H7 (cell line): Measurements from ENCODE around the gene ARRDC1. TPM values are rescaled to one million over a fixed set of nuclear protein-coding genes. Genes with fewer than 3 reads are reported as not detected.
"Not testable (repeated sequence)": the region's sequence is repeated elsewhere in the genome, so short reads cannot be mapped to it uniquely, and the experiment has no call there.

Source experiments
- DNase-seq: peaks from one replicate; pipeline ENCODE4 v3.0.0; 2012
- H3K27me3 ChIP-seq: 2 replicates; pipeline ENCODE4 v1.6.0; 2011; ENCODE audit warnings: mild to moderate bottlenecking, low read length; ENCODE audit not compliant: control insufficient read depth, insufficient read depth
- H3K36me3 ChIP-seq: replicated peaks from 2 replicates; pipeline ENCODE4 v1.5.1; 2011; ENCODE audit warnings: low read length; ENCODE audit not compliant: control insufficient read depth, insufficient read depth
- H3K4me3 ChIP-seq: 2 replicates; pipeline ENCODE4 v1.5.1; 2011; ENCODE audit warnings: low read depth, mild to moderate bottlenecking, control low read depth, low read length, moderate library complexity; ENCODE audit not compliant: insufficient read depth
- total RNA-seq: library from RNA; depleted of rRNA; stranded (reverse); fragments of >200 nt; shearing (Covaris generic); gene quantifications from 2 replicates; pipeline ENCODE4 v1.2.3, GENCODE V29; 2014

ARRDC1 gene
- total RNA-seq, 1 experiment from 2014 or later, result 30.3 TPM

DNA sequence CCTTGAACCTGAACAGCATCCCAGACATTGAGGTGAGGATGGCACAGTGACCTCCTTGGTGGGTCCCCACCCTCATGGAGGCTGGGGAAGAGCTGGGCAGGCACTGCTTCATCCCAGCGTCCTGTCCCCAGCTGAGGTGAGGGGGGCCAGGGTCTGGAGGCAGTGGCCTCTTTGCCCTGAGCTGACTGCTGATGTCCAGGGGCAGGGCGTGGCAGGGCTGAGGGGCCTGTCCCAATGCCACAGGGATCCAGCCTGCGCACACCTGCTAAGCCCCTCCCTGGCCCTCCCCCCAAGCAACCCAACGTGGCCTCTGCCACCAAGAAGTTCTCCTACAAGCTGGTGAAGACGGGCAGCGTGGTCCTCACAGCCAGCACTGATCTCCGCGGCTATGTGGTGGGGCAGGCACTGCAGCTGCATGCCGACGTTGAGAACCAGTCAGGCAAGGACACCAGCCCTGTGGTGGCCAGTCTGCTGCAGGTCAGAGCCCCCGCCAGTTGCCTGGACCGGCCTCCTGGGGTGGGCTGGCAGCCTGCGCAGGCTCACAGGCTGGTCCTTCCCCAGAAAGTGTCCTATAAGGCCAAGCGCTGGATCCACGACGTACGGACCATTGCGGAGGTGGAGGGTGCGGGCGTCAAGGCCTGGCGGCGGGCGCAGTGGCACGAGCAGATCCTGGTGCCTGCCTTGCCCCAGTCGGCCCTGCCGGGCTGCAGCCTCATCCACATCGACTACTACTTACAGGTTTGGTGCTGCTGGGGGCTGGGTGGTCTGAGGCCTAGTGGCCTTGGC, 8.4 kb downstream of the ARRDC1 start:
- Histone ChIP-seq H3K36me3 (peaks cover 6% of the 10 kb centered on the region), H3K27me3 (no peaks in the 10 kb centered on the region), H3K4me3 (no peak overlapping the region)
- DNase-seq, result peak; percentile 36

DNA sequence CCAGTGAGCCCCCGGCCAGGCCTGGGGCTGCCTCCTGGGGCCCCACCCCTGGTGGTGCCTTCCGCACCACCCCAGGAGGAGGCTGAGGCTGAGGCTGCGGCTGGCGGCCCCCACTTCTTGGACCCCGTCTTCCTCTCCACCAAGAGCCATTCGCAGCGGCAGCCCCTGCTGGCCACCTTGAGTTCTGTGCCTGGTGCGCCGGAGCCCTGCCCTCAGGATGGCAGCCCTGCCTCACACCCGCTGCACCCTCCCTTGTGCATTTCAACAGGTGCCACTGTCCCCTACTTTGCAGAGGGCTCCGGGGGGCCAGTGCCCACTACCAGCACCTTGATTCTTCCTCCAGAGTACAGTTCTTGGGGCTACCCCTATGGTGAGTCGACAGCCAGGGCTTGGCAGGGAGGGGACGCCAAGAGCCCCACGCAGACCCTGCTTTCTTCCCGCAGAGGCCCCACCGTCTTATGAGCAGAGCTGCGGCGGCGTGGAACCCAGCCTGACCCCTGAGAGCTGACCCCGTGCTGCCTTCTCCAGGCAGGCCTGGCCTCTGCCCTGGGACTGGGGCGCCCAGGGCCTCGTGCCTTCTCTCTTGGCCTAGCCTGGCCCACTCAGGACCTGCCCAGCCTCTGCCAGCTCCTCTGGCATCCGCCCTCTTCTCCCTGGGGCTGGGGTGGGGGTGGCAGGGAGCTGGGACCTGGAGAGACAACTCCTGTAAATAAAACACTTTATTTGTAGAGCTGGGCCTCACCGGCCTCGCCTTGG, 9.3 kb downstream of the ARRDC1 start:
- Histone ChIP-seq H3K27me3 (no peaks in the 10 kb centered on the region), H3K4me3 (no peak overlapping the region), H3K36me3 (peaks cover 6% of the 10 kb centered on the region)
- DNase-seq, result peak; percentile 79

DNA sequence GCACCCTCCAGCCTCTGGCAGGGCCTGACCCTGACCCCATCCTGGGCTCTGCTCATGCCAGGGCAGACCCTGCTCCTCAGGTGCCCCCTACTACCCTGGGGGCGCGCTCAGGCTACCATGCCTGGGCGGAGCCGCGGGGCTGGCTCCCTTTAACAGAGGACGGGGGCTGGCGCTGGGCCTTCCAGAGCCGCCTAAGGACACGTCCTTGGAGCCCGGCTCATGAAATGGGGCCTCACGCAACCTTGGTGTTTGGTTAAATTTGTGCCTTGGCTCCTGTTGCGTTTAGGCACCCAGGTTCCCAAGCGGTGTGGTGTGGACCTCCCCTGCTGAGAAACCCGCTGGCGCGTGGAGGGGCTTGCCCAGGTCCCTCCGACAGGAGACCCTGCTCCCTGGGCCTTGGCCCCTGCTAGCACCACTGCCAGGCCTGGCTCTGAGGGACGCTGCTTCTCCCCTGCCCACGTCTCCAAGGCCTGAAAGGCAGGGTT, 9.9 kb downstream of the ARRDC1 start:
- Histone ChIP-seq H3K27me3 (no peaks in the 10 kb centered on the region), H3K36me3 (peaks cover 6% of the 10 kb centered on the region), H3K4me3 (no peak overlapping the region)
- DNase-seq, result peak; percentile 41

DNA sequence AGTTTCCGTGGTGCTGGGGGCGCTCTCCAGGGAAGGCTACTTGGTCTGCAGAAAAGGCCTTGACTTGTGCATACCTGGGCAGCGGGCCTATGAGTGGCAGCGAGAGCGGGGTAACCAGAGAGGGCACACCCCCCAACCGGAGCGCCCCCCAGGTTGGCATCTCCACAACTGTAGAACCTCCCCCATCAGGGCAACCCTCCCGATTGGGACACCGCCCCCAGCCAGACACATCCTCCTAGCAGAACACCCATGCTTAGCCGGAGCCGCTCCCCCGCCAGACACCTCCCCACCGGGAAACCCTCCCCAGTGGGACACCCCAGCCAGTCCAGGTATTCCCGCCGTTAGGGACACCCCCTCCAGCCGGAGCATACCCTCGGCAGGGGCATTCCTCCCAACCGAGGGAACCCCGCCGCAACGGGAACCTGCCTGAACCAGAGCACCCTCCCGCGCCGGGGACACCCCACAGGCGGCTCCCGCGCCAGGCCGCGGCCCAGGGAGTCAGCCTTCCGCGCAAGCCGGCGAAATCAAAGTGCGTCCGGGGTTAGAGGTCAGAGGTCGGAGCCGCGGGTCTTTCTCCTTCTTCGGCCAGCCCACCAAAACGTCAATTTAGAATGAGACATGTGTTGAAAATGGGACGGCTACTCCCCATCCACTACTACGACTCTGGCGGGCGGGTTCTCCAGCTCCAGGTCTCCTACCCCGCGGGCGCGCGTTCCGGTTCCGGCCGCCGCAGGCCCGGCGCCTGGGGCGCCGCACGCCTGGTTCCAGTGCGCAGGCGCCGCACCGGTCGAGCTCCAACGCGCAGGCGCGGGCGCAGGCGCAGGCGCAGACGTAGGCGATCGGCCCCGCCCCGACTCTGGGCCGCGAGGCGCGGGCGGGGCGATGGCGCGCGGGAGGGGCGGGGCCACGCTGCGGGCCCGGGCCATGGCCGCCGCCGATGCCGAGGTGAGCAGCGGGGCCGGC, 12.9 kb downstream of the ARRDC1 start, which contains the start of gene EHMT1:
TSS of gene EHMT1 (plus strand) at position 901 of the 963 bp plus-strand sequence. CDS start at position 925, 24 bp downstream.
- H3K4me3 ChIP-seq, result peak within 1 kb of the TSS; percentile 91
- peak; percentile 100 for DNase-seq
- no peaks in the 10 kb centered on the region for H3K27me3 ChIP-seq
- H3K36me3 ChIP-seq, result peaks cover 8% of the 10 kb centered on the region

DNA sequence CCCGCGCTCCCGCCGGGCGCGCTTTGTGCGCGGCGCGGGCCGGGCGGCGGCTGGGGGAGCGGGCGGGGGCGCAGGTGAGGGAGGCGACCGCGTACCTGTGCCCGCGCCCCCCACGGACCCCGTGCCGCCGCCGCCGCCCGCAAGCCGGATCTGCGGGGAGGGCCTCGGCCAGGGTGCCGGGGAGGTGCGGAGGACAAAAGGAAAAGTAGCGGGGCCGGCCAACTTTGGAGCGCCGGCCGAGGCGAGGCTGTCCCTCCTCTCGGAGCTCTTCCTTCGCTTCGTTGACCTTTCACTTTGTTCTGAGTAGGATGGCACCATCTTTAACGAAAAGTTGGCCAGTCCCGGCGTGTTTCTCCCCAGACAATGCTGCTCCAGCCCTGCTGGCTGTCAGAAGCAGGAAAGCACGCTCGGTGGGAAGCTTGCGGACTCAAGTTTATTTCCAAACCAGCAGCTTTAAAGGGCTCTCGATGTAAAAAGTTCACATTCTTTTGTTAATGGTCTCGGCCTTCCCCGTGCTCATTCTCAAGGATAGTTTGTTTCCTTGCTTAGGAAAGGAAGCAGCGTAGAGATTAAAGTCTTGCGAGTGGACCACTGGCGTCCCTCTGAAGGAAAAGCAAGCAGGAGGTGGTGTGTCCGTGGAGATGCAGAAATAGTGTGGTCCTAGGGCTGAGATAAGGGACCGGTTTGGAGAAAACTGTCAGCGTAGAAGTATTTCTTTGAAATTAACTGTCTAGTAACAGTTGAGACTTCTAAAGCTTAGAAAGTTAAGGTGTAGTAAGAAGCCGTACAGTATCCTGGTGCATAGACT, 14.0 kb downstream of the ARRDC1 start:
- no peak for DNase-seq

DNA sequence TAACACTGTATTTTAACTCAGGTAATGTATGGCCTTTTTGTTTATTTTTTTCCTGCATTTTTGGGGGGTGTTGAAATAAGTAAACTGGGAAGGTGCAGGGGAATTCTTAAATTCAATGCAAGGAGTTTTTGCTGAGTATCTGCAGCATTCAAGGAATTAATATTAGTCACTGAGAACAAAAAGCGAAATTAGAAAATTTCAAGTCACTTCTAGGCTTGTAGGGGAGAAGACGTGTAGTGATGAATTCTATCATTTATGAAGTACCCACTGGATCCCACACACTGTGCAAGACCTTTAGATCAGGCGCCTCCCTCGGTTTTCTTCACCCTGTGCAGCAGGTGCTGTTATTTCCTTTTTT, 14.5 kb downstream of the ARRDC1 start:
- H3K4me3 ChIP-seq, result peak overlapping the region; percentile 85
- H3K27me3 ChIP-seq, result no peaks in the 10 kb centered on the region
- no peak for DNase-seq
- peaks cover 8% of the 10 kb centered on the region; the same call in 1 of the 2 replicates for H3K36me3 ChIP-seq

More for the DNA sequence above, 14.0 kb downstream of the ARRDC1 start:
- Histone ChIP-seq H3K36me3 (peaks cover 8% of the 10 kb centered on the region; the same call in 1 of the 2 replicates), H3K27me3 (no peaks in the 10 kb centered on the region), H3K4me3 (peak overlapping the region; percentile 85)

DNA sequence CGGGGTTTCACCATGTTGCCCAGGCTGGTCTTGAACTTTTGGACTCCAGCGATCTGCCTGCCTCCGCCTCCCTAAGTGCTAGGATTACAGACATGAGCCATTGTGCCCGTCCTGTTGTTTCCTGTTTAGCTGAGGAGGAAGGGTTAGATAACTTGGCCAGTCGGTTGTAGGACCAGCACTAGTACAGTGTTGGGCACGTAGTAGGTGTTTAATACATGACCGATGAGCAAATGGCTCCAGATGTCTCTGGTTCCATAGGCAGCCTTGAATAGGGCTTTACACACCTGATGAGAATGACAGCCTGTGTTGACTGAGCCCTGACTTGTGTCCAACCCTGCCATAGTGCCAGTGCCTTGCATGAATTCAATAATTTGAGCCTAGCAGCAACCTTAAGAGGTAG, 15.1 kb downstream of the ARRDC1 start:
- Histone ChIP-seq H3K36me3 (peaks cover 8% of the 10 kb centered on the region; the same call in 1 of the 2 replicates), H3K4me3 (no peak overlapping the region), H3K27me3 (no peaks in the 10 kb centered on the region)
- DNase-seq, result no peak

DNA sequence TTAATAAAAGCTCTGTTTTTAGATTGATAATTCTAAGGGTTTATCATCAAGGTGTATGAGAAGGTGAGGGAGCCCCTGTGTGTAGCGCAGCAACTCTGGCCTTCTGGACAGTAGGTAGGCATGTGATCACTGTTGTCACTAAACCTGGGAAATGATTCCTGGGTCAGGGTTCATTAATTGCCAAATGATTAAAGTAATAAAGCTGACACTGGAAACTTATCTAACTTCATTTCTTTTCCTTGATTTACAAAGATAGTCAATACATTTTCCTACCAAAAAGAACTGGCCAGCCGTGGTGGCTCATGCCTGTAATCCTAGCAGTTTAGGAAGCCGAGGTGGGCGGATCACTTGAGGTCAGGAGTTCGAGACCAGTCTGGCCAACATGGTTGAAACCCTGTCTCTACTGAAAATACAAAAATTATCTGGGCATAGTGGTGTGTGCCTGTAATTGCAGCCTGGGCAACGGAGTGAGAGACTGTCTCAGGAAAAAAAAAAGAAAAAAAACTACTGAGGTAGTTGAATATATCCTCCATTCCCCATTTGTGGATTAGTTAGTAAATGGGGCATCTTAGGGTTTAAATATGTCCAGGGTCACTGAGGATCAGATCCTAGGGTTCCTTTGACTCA, 15.8 kb downstream of the ARRDC1 start:
- no peak overlapping the region for H3K4me3 ChIP-seq
- H3K36me3 ChIP-seq, result peaks cover 8% of the 10 kb centered on the region; the same call in 1 of the 2 replicates
- DNase-seq, result no peak
- no peaks in the 10 kb centered on the region for H3K27me3 ChIP-seq

DNA sequence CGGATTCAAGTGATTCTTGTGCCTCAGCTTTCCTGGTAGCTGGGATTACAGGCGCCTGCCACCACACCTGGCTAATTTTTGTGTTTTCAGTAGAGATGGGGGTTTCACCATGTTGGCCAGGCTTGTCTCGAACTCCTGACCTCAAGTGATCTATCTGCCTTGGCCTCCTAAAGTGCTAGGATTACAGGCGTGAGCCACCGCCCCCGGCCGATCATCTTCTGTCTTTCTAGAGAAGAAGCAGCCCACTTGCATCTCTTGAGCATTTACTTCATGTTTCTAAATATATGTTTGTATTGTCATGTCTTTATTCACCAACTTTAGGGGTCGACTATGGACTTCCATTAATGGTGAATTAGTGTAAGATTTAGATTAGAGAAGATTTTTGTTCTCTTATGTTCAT, 16.7 kb downstream of the ARRDC1 start:
- DNase-seq, H3K27me3 ChIP-seq, H3K36me3 ChIP-seq, H3K4me3 ChIP-seq: not testable (repeated sequence)

DNA sequence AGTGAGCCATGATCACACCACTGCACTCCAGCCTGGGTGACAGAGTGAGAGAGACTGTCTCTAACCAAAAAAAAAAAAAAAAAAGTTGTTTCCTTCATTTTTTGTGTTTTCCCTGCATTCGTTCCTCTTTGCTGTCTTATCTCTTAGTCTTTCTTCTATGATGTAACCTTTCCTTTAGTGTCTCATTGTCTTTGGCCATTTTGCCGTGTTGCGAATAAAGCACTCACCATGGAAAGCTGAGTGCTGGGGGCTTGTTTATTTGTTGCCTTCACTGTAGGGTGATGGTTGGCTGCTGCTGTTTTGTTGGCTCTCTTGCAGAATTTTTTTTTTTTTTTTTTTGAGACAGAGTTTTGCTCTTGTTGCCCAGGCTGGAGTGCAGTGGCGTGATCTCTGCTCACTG, 21.0 kb downstream of the ARRDC1 start:
- DNase-seq, result no peak
- H3K36me3 ChIP-seq, result no peaks in the 10 kb centered on the region
- H3K4me3 ChIP-seq, result no peak overlapping the region
- no peaks in the 10 kb centered on the region for H3K27me3 ChIP-seq

DNA sequence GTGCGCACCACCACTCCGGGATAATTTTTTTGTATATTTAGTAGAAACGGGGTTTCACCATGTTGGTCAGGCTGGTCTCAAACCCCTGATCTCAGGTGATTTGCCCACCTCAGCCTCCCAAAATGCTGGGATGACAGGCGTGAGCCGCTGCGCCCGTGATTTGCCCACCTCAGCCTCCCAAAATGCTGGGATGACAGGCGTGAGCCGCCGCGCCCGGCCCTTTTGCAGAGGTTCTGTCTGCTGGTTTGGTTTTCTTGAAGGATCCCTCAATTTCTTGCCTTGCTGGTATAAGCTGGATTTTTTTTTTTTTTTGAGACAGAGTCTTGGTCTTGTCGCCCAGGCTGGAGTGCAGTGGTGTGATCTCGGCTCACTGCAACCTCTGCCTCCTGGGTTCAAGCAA, 21.9 kb downstream of the ARRDC1 start:
- DNase-seq, H3K36me3 ChIP-seq, H3K27me3 ChIP-seq, H3K4me3 ChIP-seq: not testable (repeated sequence)

DNA sequence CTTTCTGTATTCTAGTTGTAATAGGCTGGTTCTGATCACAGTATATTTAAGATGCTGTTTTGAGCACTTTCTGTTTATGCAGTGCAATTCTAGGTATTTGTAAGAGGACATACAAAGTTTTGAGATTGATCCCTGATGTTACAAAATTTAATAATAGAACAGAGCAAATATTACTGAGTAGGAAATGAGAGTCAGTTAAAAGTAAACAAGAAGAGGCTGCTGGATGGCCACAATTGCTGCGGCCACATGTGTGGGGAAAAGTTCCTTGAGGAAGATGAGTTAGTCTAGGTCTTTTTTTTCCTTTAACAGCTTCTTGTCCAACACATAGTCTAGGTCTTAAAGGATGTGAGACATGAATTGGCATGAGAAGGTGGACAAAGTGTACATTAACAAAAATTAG, 24.6 kb downstream of the ARRDC1 start:
- Histone ChIP-seq H3K36me3 (no peaks in the 10 kb centered on the region), H3K4me3 (no peak overlapping the region), H3K27me3 (no peaks in the 10 kb centered on the region)
- no peak for DNase-seq

DNA sequence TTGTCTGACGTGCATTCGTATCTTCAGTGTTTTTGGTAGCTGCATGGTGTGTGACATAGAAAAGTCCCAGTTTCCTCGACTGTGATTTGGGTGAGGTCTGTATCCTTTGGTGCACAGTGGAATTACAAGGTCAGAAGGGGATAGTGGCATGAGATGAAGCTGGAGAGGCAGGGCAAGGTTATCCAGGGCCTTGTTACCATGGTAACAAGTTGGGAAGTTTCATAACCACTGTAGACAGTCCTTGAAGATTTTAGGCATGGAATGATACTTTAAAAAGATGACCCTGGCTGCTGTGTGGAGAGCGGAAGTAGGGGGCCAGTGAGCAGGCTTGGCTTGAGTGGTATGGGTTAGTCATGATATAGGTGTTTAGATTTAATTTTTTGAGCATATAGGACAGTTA, 25.2 kb downstream of the ARRDC1 start:
- H3K36me3 ChIP-seq, result no peaks in the 10 kb centered on the region
- DNase-seq, result no peak
- no peaks in the 10 kb centered on the region for H3K27me3 ChIP-seq
- H3K4me3 ChIP-seq, result no peak overlapping the region
